Measurements from ENCODE around the gene NOP10. TPM values are rescaled to one million over a fixed set of nuclear protein-coding genes. Genes with fewer than 3 reads are reported as not detected.

The NOP10 gene
- total and polyA plus RNA-seq, 2 of the 8 experiments (the other 6 are each of a cell fraction or from before 2014, with no cell fraction given), result 285 to 981 TPM

DNA sequence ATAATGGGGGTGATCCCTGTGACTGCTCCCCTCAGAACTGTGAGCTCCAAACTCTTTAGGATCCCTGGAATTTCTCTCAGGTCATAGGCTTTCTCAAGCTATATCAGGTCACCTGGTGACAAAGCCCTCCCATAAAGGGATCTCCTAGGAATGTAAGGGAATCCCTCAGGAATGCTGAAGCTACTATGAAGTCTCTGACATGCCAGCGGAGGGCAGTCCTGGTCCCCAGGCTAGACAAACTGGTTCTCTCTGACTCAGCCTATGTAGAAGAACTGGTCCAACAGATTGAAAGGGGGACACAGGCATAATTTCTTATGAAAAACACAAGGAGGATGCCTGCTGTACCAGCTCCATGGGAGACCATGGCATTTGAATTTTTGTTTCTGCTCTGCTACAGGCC, 17.4 kb upstream of the NOP10 start:
- peaks cover 3 to 6% of the 10 kb centered on the region in 2 experiments for H4K20me1 ChIP-seq (replicated peaks in 1 of 2; ENCODE audit: control insufficient read depth in 1 of 2, insufficient read depth in 2 of 2, low read length in 2 of 2)
- ChIA-PET POLR2A (ENCODE audit: partially characterized antibody) (interaction anchor here (0.7 to 1.6 kb wide), 3 partner anchors 18 to 22 kb away, joined by 3 to 4 read pairs (median 3); partner anchors contain the start of genes NOP10 and SLC12A6), CTCF (ENCODE audit: partially characterized antibody) (interaction anchor here (0.8 to 3.3 kb wide), 11 partner anchors 8 to 299 kb away, joined by 3 to 34 read pairs (median 4); partner anchors contain the start of genes NOP10 and NUTM1)
- H3K23ac ChIP-seq (ENCODE audit: insufficient read length), result no peak overlapping the region
- H3K4me3 ChIP-seq (ENCODE audit: extremely low read depth in 1 of 4, insufficient read depth in 2 of 4, low read depth in 3 of 4, low read length in 4 of 4), result no peak overlapping the region
- H3K79me2 ChIP-seq (ENCODE audit: control insufficient read depth in 1 of 2, insufficient read depth in 2 of 2, low read length in 2 of 2), result peaks cover 4 to 10% of the 10 kb centered on the region in 2 experiments; a peak in 3 of 4 replicates
- H3K18ac ChIP-seq (ENCODE audit: extremely low read depth, low read length), result no peak overlapping the region
- 85% methylated on average over 1 of the region's 1 CpG; no CpG with 5 or more reads in 1 of the 2 experiments for WGBS, 2 experiments (ENCODE audit: extremely low coverage in 1 of 2, insufficient coverage in 1 of 2, insufficient read length in 1 of 2, insufficient replicate concordance in 2 of 2, low coverage in 1 of 2, low lambda C conversion rate in 2 of 2, missing lambda C conversion rate in 1 of 2)
- peaks cover 0 to 5% (median 2%) of the 10 kb centered on the region in 4 experiments; a peak in 4 of 7 replicates for H3K4me1 ChIP-seq (replicated peaks in 1 of 4; ENCODE audit: control insufficient read depth in 3 of 4, insufficient read depth in 4 of 4, low read length in 3 of 4)
- no peaks in the 10 kb centered on the region for H3K23me2 ChIP-seq (ENCODE audit: low read depth, low read length)
- H3K14ac ChIP-seq (ENCODE audit: insufficient read length), result no peak overlapping the region
- H4K91ac ChIP-seq (replicated peaks; ENCODE audit: insufficient read length, low read length), result no peak overlapping the region
- H2BK15ac ChIP-seq (ENCODE audit: low read length), result no peak overlapping the region
- H3K27me3 ChIP-seq (replicated peaks in 1 of 4; ENCODE audit: control insufficient read depth in 3 of 4, extremely low read depth in 1 of 4, insufficient read depth in 3 of 4, low read length in 3 of 4), result no peaks in the 10 kb centered on the region
- no peak overlapping the region for H2BK120ac ChIP-seq (replicated peaks; ENCODE audit: low read depth, low read length)
- H2BK20ac ChIP-seq (ENCODE audit: low read length), result no peak overlapping the region
- no peak overlapping the region for H2BK5ac ChIP-seq (ENCODE audit: low read depth, low read length)
- H3K4me2 ChIP-seq (ENCODE audit: insufficient read depth in 1 of 2, low read depth in 2 of 2, low read length in 2 of 2), result no peak overlapping the region
- no peak overlapping the region for H3K56ac ChIP-seq (replicated peaks; ENCODE audit: insufficient read length, low read depth, low read length)
- H3K79me1 ChIP-seq (ENCODE audit: low read depth, low read length), result peaks cover 7% of the 10 kb centered on the region
- H3K9ac ChIP-seq (replicated peaks in 1 of 4; ENCODE audit: extremely low read depth in 1 of 4, low read depth in 3 of 4, low read length in 3 of 4), result no peak overlapping the region
- no peak overlapping the region for H2BK12ac ChIP-seq (ENCODE audit: low read depth, low read length)
- H4K5ac ChIP-seq (ENCODE audit: insufficient read length, low read depth, low read length), result no peak overlapping the region
- no peak overlapping the region for H3K27ac ChIP-seq (ENCODE audit: low read depth, low read length)
- no peak for FAIRE-seq
- H3K36me3 ChIP-seq (ENCODE audit: control insufficient read depth in 2 of 4, insufficient read depth in 4 of 4, low read length in 3 of 4), result peaks cover 7 to 46% (median 34%) of the 10 kb centered on the region in 4 experiments
- H3K9me3 ChIP-seq (ENCODE audit: insufficient read depth in 2 of 2, low read depth in 1 of 2, low read length in 1 of 2), result no peaks in the 10 kb centered on the region
- DNase-seq (ENCODE audit: low read depth in 1 of 2, low spot score in 2 of 2), result no peak
- H4K8ac ChIP-seq (ENCODE audit: extremely low read depth, insufficient read depth, low read length), result no peak overlapping the region
- no peak overlapping the region for H2AFZ ChIP-seq (ENCODE audit: low read length)
- no peak overlapping the region for H2AK5ac ChIP-seq (ENCODE audit: low read depth, low read length)
- H3K4ac ChIP-seq (replicated peaks; ENCODE audit: insufficient read length, low read depth, low read length), result no peak overlapping the region
- no peak for TF ChIP-seq NANOG (IDR thresholded peaks at IDR 0.05; ENCODE audit: insufficient read depth, low read depth, low read length, poor library complexity, severe bottlenecking)
- TF ChIP-seq JUND (IDR thresholded peaks at IDR 0.05; ENCODE audit: low read length), result 0 out of 2 replicates have a peak, but pooled peaks have one; percentile 30
- peak; percentile 13 to 44; a peak in 3 of 4 replicates for TF ChIP-seq RAD21 (IDR thresholded peaks at IDR 0.05 in 1 of 2, conservative IDR thresholded peaks at IDR 0.05 in 1 of 2; ENCODE audit: low read depth in 2 of 2, low read length in 2 of 2)
- TF ChIP-seq, protein P1, sequence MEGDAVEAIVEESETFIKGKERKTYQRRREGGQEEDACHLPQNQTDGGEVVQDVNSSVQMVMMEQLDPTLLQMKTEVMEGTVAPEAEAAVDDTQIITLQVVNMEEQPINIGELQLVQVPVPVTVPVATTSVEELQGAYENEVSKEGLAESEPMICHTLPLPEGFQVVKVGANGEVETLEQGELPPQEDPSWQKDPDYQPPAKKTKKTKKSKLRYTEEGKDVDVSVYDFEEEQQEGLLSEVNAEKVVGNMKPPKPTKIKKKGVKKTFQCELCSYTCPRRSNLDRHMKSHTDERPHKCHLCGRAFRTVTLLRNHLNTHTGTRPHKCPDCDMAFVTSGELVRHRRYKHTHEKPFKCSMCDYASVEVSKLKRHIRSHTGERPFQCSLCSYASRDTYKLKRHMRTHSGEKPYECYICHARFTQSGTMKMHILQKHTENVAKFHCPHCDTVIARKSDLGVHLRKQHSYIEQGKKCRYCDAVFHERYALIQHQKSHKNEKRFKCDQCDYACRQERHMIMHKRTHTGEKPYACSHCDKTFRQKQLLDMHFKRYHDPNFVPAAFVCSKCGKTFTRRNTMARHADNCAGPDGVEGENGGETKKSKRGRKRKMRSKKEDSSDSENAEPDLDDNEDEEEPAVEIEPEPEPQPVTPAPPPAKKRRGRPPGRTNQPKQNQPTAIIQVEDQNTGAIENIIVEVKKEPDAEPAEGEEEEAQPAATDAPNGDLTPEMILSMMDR (IDR thresholded peaks at IDR 0.05; ENCODE audit: control extremely low read depth in 1 of 3, insufficient read depth in 1 of 3, low read depth in 1 of 3, low read length in 3 of 3), result peak in 1 of 3 experiments; percentile 24; a peak in 1 of 4 replicates
- no peak for TF ChIP-seq RXRA (IDR thresholded peaks at IDR 0.05; ENCODE audit: insufficient read depth, low read depth, low read length)
- TF ChIP-seq SIX5 (IDR thresholded peaks at IDR 0.05; ENCODE audit: low read depth, low read length), result no peak
- TF ChIP-seq CHD2 (IDR thresholded peaks at IDR 0.05; ENCODE audit: low read length), result no peak
- no peak for TF ChIP-seq EP300 (IDR thresholded peaks at IDR 0.05; ENCODE audit: borderline replicate concordance in 1 of 2, low read depth in 2 of 2, low read length in 2 of 2)
- TF ChIP-seq TEAD4 (IDR thresholded peaks at IDR 0.05; ENCODE audit: low read depth, low read length), result peak; percentile 89
- no peak for TF ChIP-seq TCF12 (IDR thresholded peaks at IDR 0.05; ENCODE audit: low read depth, low read length)

Measured in H1 (cell line).